ENCODE data around the gene MAP3K5.
"Not testable (repeated sequence)": the region's sequence is repeated elsewhere in the genome, so short reads cannot be mapped to it uniquely, and the experiment has no call there.

MAP3K5 gene

DNA sequence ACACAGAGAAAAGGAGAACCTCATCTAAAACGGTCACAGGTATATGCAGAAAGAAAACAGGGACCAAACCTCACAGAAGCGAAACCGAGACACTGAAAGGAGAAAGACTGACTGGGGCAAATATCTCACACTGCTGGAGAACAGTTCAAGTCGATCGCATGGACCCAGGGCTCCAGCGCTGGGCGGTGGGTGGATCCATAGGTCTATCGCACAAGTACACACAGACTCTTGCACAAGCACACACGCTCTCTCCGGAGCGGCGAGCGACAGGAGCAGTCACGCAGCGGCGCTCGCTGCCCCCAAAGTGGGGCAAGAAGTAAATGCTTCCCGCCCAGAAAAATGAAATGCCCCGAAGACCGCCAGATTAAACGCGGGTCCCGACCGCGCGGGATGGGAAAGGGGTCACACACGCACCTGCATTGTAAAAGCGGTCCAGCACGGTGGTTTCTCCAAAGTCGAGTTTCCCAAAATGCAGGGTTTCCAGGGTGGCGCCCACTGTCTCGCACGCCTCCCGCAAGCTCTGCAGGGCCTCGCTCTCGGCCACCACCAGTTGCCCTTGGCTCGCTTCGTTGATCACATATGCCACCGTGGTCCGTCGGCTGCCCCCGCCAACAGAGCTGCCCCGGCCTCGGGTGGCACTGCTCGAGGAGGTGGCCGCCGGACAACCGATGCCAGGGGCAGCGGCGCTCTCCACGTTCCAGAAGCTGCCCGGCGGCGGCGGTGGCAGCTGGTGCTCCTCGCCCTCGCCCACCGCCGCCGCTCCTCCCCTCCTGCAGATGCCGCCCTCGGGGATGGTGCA is 782 bp downstream of the MAP3K5 start:
- DNase-seq (ENCODE audit: low read depth): peak; percentile 73

DNA sequence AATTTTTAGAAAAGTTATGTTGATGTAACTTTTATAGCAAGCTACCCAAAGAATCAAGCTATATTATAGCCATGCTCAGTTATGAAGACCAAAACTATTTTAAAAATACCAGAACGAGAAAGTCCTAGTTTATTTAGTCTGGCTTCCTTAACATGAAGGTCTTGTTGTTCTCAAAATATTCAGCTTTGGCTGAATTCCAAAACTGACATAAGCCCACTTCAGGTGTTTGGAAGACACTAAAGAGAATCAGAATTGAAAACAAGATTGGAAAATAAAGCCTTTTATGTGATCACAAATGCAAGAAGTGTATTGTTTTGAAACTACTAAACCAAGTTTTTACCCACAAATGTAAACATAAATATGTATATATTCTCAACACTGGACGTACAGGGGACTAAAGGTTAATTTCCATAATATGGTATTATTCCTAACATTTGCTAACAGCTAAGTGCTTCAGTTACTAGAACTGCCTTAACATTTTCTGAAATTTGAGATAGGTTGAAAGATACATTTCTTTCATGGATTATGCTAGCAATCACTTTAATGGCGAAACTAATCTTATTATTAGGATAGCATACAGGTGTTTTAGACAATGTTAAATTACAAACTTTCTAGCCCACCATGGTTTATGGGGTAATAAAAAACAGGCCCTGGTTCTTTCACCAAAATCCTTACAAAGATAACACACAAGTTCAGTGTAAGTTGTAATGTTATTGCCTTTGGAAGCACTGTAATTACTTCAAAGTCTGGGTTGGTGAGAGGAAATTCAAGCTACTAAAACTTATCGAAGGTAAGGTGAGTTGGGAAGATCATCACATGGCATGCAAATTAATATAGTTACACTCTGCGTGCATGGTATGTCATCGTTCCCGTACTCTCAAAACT is 1.6 kb downstream of the MAP3K5 start:
- no peak for DNase-seq (ENCODE audit: low read depth)

DNA sequence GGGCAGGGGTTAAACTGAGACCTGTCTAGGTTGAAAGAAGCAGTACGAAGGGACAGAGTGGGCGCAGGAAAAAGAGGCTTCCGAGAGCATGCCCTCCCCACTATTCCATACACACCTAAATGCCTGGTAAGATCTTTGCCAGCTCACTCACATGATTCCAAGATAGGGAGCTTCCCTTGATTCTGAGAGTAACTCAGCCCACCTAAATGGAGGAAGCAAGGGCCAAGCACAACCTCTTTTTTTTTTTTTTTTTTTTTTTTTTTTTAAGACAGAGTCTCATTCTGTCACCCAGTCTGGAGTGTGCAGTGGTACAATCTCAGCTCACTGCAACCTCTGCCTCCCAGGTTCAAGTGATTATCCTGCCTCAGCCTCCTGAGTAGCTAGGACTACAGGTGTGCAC is 2.8 kb downstream of the MAP3K5 start:
- DNase-seq (ENCODE audit: low read depth): not testable (repeated sequence)

DNA sequence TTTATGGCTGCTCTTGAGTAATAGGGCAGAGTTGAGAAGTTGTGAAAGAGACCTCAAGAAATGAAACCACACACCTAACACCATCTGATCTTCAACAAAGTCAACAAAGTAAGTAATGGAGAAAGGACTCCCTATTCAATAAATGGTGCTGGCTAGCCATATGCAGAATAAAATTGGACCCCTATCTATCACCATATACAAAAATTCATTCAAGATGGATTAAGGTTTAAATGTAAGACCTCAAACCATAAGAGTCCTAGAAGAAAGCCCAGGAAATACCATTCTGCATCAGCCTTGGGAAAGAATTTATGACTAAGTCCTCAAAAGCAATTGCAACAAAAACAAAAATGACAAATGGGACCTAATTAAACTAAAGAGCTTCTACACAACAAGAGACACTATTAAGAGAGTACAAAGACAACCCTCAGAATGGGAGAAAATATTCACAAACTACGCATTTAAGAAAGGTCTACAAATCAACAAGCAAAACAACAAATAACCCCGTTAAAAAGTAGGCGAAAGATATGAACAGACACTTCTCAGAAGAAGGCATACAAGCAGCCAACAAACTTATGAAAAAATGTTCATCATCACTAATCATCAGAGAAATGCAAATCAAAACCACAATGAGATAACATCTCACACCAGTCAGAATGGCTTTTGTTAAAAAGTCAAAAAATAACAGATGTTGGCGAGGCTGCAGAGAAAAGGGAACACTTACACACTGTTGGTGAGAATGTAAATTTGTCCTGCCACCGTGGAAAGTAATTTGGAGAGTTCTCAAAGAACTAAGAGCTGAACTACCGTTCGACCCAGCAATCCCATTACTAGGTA is 4.0 kb downstream of the MAP3K5 start:
- peak; percentile 84 for DNase-seq (ENCODE audit: low read depth)

DNA sequence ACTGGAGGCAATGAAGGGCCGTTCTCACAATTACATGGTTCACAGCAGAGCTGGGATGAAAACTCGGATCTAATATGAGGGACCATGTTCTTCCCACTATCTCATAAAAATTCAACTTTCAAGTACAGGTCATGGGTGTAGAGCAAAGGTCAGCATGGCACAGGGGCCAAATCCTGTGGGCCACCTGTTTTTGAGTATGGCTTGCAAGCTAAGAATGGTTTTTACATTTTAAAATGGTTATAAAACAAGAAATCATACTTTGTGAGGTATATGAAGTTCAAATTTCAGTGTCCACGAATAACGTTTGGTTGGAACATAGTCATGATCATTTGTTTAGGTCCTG is 4.6 kb downstream of the MAP3K5 start:
- no peak for DNase-seq (ENCODE audit: low read depth)

DNA sequence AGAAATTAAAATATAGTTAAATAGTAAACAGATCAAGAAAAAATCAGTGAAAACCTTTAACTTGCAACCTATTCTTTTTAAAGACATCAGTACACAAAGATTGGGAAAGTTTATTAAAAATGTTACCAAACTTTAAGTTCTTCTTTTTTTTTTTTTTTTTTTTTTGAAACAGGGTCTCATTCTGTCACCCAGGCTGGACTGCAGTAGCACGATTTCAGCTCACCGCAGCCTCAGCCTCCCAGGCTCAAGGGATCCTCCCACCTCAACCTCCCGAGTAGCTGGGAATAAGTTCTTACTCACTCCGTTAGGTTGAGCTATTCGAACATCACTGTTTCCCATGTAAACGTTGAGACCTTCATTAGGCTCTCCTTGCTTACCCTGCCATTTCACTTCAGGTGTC is 5.6 kb downstream of the MAP3K5 start:
- no peak for DNase-seq (ENCODE audit: low read depth)

DNA sequence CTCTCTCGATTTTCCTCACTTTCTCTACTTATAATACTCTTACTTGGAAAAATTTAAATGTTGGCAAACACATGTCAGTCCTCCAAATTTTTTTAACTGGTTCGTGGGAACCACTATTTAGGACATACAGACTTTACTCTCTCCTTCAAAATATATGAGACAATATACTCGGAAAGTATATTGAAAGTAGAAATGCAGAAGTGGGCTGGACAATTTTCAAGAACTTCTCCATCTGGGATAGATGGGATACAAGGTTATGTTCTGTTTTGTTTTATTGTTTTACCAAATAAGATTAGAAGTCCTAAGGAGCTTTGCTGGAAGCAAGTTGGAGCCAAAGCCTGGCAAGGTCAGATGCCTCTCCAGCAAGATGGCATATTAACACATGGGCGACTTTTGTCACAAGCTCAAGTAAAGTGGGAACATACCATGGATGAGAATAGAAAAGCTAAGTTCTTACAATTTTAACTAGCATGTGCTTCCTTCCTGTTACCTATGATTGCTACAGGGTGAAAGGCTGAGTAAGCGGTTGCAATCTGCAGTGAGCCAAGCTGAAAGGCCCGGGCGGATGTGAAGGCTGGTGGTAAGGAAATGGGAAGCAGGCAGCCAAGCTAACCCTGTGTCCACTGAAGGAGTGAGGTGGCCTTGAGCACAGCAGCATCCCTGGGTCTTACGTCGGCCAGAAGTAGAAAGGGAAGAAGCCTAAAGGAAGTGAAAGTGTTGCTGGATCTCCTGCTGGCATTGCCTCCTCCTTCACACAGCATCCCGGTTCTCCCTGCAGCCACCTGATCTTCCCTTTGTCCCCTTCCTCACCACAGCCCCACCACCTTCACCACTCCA is 7.1 kb downstream of the MAP3K5 start:
- DNase-seq (ENCODE audit: low read depth): no peak

DNA sequence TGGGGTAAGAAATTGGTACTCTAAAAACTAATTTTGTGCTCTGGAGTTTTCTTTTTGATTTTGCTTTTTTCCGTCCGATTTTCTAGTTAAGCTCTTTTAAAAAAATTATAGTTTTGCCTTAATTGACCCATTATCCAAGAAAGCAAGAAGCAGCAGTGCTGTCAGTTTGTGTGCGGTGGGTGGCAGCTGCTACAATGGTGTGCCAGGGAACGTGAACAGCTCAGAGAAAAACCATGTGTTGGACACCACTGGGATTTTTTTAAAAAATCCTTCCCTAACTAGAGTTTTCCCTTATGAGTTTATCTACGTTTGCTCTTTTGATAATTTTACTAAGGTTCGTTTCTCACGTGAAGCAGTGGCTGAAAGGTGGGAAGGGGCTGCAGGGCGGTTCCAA is 8.0 kb downstream of the MAP3K5 start:
- DNase-seq (ENCODE audit: low read depth): no peak

DNA sequence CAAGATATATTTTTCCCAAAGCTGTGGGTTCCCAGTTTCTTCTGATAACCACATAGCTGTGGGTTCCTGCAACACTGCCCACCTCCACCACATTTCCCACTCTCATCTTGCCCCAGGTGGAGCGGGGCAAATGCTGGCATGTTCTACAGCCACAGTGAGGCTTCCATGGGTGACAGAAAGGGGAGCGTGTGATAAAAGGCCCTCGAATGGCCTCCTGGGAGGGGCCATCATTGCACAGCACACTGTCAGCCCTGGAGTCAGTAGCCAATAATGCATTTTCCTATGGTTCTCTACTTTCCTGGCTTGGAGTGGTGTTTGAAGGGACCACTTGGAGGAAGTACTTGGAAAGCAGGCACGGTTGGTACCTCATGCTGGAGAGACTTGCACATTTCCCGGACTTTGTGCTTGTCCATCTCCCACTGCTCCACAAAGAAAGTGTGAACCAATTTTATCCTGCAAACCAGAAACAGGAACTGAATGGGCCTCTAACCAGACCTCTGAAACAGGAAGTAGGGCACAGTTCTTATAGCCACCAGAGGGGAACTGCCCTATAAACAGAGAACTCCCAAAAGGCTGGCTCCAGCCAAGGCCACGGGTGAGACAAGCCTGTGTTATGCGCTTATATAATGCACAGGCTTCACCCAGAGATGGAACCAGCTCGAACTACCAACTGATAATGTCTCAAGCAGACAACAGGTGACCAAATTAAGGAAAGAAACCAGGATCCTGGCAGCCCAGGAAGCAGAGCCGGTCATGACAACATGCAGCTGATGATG is 8.6 kb downstream of the MAP3K5 start:
- no peak for DNase-seq (ENCODE audit: low read depth)

DNA sequence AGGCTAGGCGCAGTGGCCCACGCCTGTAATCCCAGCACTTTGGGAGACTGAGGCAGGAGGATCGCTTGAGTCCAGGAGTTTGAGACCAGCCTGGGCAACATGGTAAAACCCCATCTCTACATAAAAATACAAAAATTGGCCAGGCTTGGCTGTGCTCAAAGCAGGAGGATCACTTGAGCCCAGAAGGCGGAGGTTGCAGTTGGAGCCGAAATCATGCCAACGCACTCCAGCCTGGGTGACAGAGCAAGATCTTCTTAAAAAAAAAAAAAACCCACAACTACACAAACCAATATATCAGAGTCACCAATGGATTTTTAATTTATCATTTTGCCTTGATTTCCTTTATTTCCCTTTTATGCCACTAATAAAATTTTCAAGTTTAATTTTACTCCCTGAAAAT is 9.3 kb downstream of the MAP3K5 start:
- no peak for DNase-seq (ENCODE audit: low read depth)

DNA sequence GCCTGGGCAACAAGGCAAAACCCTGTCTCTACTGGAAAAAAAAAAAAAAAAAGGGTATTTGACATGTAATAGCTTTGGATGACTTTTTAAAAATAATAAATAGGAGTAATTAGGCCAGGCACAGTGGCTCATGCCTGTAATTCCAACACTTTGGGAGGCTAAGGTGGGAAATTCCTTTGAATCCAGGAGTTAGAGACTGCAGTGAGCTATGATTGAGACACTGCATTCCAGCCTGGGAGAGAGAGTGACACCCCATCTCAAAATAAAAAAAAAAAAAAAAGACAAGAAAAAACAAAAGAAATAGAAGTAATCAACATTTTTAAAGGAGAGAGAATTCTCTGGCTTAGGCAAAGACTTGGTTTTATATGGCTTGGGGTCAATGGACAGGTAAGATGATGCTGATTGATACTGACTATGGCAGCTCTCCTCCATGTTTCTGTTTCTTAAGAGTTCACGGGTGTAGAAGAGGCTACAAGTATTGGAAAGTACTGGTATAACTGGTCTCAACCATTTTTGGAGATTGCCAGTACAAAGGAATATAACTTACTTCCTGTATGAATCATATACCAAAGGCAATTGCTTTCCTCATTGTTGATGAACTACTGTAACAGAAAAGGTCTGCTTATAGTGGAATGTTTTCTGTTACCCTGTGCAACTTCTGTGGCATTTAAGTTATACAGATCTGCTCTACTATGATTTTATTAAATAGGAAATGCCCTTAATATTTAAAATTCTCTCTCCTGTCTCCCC is 10.1 kb downstream of the MAP3K5 start:
- DNase-seq (ENCODE audit: low read depth): peak; percentile 56

DNA sequence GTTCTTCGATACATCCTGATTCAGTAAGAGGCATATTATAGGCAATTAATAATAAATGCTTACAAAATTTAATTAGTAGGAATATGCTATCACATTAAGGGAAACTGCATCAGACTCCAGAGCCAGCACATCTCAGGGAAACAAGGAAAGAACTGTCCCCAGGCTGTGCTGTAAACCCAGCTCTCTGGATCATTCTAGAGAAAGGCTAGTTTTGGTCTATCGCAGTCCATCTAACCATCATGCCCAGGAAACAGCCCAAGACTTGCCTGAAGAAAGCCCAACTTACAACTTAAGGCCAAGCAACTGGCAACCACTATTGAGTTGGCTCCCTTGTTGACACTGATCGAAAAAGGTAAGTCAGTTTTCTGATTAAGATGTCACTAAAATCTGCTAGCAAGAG is 11.3 kb downstream of the MAP3K5 start:
- no peak for DNase-seq (ENCODE audit: low read depth)

DNA sequence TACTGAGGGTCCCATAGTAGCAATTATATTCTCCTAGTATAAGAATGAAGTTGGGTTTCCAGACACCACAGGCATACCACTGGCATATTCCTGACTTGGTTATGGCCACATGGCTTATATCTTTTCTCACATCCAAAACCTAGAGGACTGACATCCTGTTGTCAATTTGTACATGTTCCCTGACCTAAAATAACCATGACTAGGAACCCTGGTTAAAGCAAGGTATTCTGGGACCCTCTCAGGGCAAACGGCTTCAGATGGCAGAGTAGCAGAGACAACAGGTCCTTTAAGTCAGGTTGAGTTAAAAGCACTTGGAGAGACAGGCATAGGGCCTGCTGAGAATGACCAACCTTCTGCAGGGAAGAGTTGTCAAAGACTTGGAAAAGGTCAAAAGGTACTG is 12.6 kb downstream of the MAP3K5 start:
- no peak for DNase-seq (ENCODE audit: low read depth)

DNA sequence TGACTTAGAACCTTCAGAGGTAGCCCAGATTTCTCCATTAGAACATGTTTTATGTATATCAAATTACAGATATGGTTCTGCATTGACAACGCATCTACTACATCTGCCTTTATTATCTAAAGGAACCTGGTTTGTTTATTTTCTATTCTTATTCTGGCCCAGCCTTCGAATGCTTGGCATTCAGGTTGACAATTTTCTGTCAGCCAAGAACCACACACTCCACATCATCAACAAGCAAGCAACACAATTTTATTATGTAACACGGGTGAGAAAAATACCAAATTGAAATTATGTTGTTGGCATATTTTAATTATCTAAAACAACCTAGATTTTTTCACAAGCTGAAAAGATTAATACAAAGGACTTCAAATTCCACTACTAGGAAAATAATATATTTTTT is 14.6 kb downstream of the MAP3K5 start:
- DNase-seq (ENCODE audit: low read depth): no peak

DNA sequence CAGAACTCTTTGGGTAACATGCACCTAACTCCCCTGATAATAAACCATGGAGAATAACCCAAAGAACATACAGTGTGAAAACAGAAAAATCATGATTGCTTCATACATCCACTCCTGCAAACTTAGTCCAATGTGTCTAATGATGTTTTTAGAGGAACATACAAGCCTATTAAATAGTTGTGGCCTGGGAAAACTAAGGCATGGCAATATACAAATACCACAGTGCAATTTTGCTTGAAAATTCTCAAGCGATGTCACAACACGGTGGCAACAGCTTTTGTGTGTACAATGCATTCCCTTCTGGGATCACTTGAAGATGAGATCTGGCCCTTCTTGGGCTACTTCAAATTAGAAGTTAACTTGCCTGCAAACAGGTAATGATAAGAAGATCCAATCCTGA is 16.7 kb downstream of the MAP3K5 start:
- DNase-seq (ENCODE audit: low read depth): peak; percentile 64

DNA sequence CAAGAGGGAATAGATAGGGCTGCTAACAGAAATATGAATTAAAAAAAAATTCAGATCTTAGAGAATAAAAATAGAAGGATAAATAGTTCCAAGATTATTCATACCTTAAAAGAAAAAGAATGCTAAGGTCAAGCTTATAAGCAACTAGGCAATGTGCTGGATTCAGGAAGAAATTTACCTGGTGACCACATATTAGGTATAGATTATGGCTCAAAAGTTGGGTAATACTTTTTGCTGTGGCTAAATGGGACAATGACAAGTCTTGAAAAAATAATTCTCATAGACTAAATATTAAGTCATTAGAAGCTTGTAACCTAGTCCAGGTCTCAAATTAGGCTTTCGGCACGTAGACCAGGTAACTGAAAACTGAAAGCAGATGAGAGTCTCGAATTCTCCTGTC is 17.2 kb downstream of the MAP3K5 start:
- no peak for DNase-seq (ENCODE audit: low read depth)

DNA sequence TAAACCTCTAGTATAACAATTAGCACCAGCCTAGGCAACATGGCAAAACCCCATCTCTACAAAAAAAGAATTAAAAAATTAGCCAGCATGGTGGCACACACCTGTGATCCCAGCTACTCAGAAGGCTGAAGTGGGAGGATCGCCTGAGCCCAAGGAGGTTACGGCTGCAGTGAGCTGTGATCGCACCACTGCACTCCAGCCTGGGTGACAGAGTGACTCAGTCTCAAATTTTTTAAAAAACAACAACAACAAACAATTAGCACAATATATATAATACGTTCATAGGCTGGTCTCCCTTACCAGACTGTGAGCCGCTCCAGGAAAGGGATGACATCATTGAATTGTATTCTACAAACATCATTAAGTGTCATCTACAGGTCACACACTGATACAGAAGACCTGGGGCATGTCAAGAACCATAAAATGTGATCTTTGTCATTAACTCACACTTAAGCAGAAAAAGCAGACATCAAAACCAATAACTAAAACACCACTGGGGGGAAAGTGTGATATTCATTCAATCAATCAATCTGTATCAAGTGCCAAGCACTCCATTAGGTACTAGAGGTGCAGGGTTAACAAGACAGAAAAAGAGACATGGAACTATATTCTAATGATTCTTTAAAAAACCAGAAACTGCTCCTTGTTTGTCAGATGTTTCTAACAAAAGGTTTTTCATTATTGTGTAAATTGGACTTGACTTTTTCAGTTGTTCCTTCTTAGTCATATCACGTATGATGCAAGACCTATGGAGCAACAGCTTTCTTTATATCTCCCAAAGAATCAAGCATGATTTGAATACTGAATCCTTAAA is 17.8 kb downstream of the MAP3K5 start:
- peak; percentile 73 for DNase-seq (ENCODE audit: low read depth)

DNA sequence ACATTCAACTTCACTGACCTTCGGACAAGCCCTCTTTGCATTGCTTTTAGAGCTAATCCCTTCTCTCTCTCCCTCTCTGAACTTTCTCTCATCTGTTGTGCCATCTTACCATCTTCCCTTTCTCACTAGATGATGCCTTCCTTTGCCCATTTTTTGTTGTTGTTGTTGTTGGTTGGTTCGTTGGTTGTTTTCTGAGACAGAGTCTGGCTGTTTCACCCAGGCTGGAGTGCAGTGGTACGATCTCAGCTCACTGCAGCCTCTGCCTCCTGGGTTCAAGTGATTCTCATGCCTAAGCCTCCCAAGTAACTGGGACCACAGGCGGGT is 18.8 kb downstream of the MAP3K5 start:
- no peak for DNase-seq (ENCODE audit: low read depth)

DNA sequence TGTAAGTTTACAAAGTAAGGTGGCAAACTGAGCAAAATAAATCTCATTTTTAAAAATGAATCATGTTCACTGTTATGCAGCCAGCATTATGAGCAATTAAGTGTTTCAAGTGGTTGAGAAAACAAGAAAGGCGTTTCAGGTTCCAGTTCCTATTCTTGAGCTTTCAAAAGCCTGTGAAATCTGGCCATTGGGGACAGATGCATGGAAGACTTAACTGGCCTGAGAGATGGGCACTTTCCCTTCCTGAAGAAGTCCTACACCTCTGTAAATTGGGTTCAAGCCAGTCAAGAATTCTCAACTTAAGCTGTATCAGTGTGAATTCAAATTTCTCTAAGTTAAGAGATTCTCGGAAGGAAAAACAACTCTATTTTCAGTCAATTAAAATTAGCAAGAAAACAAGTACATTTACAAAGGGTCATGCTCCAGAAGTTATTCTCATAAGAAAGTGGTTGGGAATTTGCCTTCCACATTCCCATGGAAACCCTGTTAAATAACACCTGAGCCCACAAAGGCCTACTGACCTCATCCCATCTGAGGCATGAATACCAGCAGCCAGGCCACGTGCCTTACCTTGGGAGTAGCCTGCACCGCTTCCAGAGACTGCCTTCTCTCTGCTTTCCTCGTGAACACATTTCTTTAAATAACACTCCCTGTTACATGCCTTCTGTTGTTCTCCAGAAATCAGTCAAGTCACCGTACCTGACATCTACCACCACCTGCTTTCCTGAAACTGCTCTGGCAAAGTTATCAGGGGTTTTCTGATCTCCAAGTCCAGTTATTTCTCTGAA is 19.4 kb downstream of the MAP3K5 start:
- peak; percentile 36 for DNase-seq (ENCODE audit: low read depth)
